Activated naive CD4-positive, alpha-beta T cell treated with anti-CD3 and anti-CD28 coated beads, Interleukin-2, amount 10 ng/mL, durations not matched to agents 7 days and 5 days (primary cell): ENCODE measurements around the gene CATSPERD.

Source experiments
- CTCF ChIA-PET: fragments of 350-600 bp; sonication (Branson Sonifier 250); formaldehyde crosslinking; loops from one replicate; lab custom pipeline; 2021; ENCODE audit warnings: antibody characterized with exemption; lab: Charles Lee
- DNase-seq: peaks from one replicate; pipeline ENCODE4 v3.0.0-alpha.2; 2020
- H3K27ac Mint-ChIP-seq: one replicate; pipeline ENCODE4 v1.8.0; 2021; ENCODE audit warnings: mild to moderate bottlenecking, moderate library complexity, mixed read lengths
- H3K27me3 Mint-ChIP-seq: one replicate; pipeline ENCODE4 v1.8.0; 2021; ENCODE audit warnings: mild to moderate bottlenecking, mixed read lengths
- H3K36me3 Mint-ChIP-seq: one replicate; pipeline ENCODE4 v1.8.0; 2021; ENCODE audit warnings: mixed read lengths
- H3K4me1 Mint-ChIP-seq: one replicate; pipeline ENCODE4 v1.8.0; 2021; ENCODE audit warnings: mixed read lengths
- H3K4me3 Mint-ChIP-seq: one replicate; pipeline ENCODE4 v1.8.0; 2021; ENCODE audit warnings: mild to moderate bottlenecking, moderate library complexity, mixed read lengths
- H3K9me3 Mint-ChIP-seq: one replicate; pipeline ENCODE4 v1.8.0; 2021; ENCODE audit warnings: mixed read lengths

Gene CATSPERD

DNA sequence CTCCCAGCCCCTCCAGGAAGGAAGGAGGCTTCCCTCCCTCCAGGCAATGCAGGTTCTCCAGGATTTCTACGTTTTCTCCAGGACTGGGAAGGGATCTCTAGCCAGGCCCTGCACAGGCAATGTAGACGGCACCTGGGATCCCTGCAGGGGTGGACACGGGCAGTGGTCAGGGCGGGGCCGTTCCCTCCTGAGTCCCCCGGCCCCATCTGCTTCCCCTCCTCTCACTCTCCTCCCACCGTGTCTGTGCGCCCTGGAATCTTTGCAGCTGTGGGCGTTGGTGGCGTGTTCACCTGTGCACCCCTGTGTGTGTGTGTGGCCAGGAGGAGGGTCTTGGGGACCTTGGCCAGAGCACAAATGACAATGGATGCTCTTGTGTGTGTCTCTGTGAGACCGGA, 94.4 kb downstream of the CATSPERD start:
- Mint-ChIP-seq H3K4me3 (no peak overlapping the region), H3K9me3 (no peaks in the 10 kb centered on the region), H3K27me3 (peaks cover 25% of the 10 kb centered on the region), H3K4me1 (no peaks in the 10 kb centered on the region), H3K27ac (no peak overlapping the region), H3K36me3 (no peaks in the 10 kb centered on the region)
- DNase-seq, result no peak
- CTCF ChIA-PET, result no interaction called here

GRCh38 chr19:5817218-5817617, 96.8 kb downstream of the CATSPERD start:
- DNase-seq, result no peak
- Mint-ChIP-seq H3K36me3 (no peaks in the 10 kb centered on the region), H3K27me3 (peaks cover 30% of the 10 kb centered on the region), H3K9me3 (no peaks in the 10 kb centered on the region), H3K4me3 (no peak overlapping the region), H3K4me1 (no peaks in the 10 kb centered on the region), H3K27ac (no peak overlapping the region)
- CTCF ChIA-PET, result no interaction called here

GRCh38 chr19:5818594-5818993, 98.2 kb downstream of the CATSPERD start:
- Mint-ChIP-seq H3K36me3 (no peaks in the 10 kb centered on the region), H3K27me3 (peaks cover 30% of the 10 kb centered on the region), H3K9me3 (no peaks in the 10 kb centered on the region), H3K4me1 (no peaks in the 10 kb centered on the region), H3K4me3 (no peak overlapping the region), H3K27ac (no peak overlapping the region)
- CTCF ChIA-PET, result interaction anchor here (0.6 kb wide), 1 partner anchor 356 kb away, joined by 5 read pairs; no protein-coding TSS in a partner anchor
- DNase-seq, result no peak

GRCh38 chr19:5820785-5821184, 100.3 kb downstream of the CATSPERD start:
- Mint-ChIP-seq H3K27me3 (peaks cover 24% of the 10 kb centered on the region), H3K9me3 (no peaks in the 10 kb centered on the region), H3K4me1 (no peaks in the 10 kb centered on the region), H3K27ac (peak overlapping the region; percentile 29), H3K4me3 (no peak overlapping the region), H3K36me3 (no peaks in the 10 kb centered on the region)
- DNase-seq, result no peak
- CTCF ChIA-PET, result interaction anchor here (1.4 kb wide), 1 partner anchor 17 kb away, joined by 5 read pairs; no protein-coding TSS in a partner anchor

- CTCF ChIA-PET, result interaction anchor here (0.6 to 1.6 kb wide), 3 partner anchors 18 to 683 kb away, joined by 3 to 5 read pairs (median 4); no protein-coding TSS in a partner anchor
- Mint-ChIP-seq H3K36me3 (no peaks in the 10 kb centered on the region), H3K4me3 (no peak overlapping the region), H3K9me3 (no peaks in the 10 kb centered on the region), H3K27ac (no peak overlapping the region), H3K4me1 (peaks cover 3% of the 10 kb centered on the region), H3K27me3 (peaks cover 18% of the 10 kb centered on the region)
- no peak for DNase-seq
Measured at GRCh38 chr19:5821521-5822180, 101.2 kb downstream of the CATSPERD start.

- no peak for DNase-seq
- H3K36me3 Mint-ChIP-seq, result no peaks in the 10 kb centered on the region
- no peaks in the 10 kb centered on the region for H3K9me3 Mint-ChIP-seq
- no peak overlapping the region for H3K27ac Mint-ChIP-seq
- peaks cover 10% of the 10 kb centered on the region for H3K4me1 Mint-ChIP-seq
- peaks cover 12% of the 10 kb centered on the region for H3K27me3 Mint-ChIP-seq
- no peak overlapping the region for H3K4me3 Mint-ChIP-seq
- CTCF ChIA-PET, result interaction anchor here (0.6 to 2.1 kb wide), 3 partner anchors 18 to 683 kb away, joined by 3 to 8 read pairs (median 4); partner anchors contain the start of gene NRTN
Measured at GRCh38 chr19:5822181-5822844, 101.9 kb downstream of the CATSPERD start.

- CTCF ChIA-PET, result interaction anchor here (2.1 kb wide), 1 partner anchor 19 kb away, joined by 8 read pairs; the partner anchor contains the start of gene NRTN
- Mint-ChIP-seq H3K36me3 (peaks cover 2% of the 10 kb centered on the region), H3K27ac (no peak overlapping the region)
Measured at GRCh38 chr19:5823579-5824281, 103.3 kb downstream of the CATSPERD start.

DNA sequence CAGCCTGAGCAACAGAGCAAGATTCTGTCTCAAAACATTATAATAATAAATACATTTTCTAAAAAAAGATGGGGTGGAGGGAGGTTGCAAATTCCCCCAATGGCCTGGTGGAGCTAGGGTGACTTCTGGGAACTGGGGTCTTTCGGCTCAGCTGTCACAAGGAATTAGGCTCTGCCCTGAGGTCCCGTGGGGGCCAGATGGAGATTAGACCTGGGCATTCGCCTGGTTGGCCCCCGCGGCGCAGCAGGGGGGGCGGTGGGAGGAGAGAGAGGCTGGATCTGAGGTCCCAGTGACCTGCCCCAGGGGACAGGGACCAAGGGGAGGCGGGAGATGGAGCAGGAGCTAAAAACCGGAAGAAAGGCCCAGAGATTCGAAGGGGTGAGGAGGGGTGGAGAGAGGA, 104.3 kb downstream of the CATSPERD start:
- peaks cover 2% of the 10 kb centered on the region for H3K36me3 Mint-ChIP-seq
- H3K4me3 Mint-ChIP-seq, result no peak overlapping the region
- peaks cover 15% of the 10 kb centered on the region for H3K4me1 Mint-ChIP-seq
- no peak for DNase-seq
- peaks cover 10% of the 10 kb centered on the region for H3K27me3 Mint-ChIP-seq
- H3K27ac Mint-ChIP-seq, result no peak overlapping the region
- CTCF ChIA-PET, result interaction anchor here (2.1 kb wide), 1 partner anchor 21 kb away, joined by 8 read pairs; the partner anchor contains the start of gene NRTN
- H3K9me3 Mint-ChIP-seq, result no peaks in the 10 kb centered on the region

More at GRCh38 chr19:5823579-5824281, 103.3 kb downstream of the CATSPERD start:
- H3K9me3 Mint-ChIP-seq, result no peaks in the 10 kb centered on the region
- H3K4me1 Mint-ChIP-seq, result peaks cover 14% of the 10 kb centered on the region
- DNase-seq, result no peak
- peaks cover 9% of the 10 kb centered on the region for H3K27me3 Mint-ChIP-seq
- H3K4me3 Mint-ChIP-seq, result no peak overlapping the region

DNA sequence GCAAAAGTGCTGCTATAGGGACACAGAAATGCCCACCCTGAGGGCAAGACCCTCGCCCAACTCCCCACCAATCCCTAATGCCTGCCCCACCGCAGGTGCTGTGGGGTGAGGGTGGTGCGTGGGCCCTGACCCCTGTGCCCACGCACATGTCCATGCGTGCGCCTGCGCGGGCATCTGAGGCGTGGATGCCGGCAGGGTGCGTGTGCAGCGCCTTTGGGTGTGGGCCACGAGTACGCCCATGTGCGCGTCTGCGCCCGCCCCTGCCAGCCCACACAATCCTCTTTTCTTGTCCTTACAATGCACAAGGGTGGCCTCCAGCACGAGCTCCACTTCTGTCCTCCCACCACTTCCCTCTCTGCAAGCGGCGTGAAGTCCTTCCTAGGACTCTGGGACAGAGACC, 104.7 kb downstream of the CATSPERD start:
- DNase-seq, result no peak
- Mint-ChIP-seq H3K27ac (no peak overlapping the region), H3K4me3 (no peak overlapping the region), H3K9me3 (no peaks in the 10 kb centered on the region), H3K27me3 (peaks cover 14% of the 10 kb centered on the region), H3K36me3 (peaks cover 2% of the 10 kb centered on the region), H3K4me1 (peaks cover 17% of the 10 kb centered on the region)
- CTCF ChIA-PET, result no interaction called here

- Mint-ChIP-seq H3K27ac (peak overlapping the region; percentile 90), H3K9me3 (no peaks in the 10 kb centered on the region), H3K27me3 (peaks cover 14% of the 10 kb centered on the region), H3K4me1 (peaks cover 18% of the 10 kb centered on the region), H3K36me3 (peaks cover 2% of the 10 kb centered on the region), H3K4me3 (peak overlapping the region; percentile 99)
- CTCF ChIA-PET, result interaction anchor here (0.7 to 3.1 kb wide), 3 partner anchors 20 to 139 kb away, joined by 3 to 29 read pairs (median 6); partner anchors contain the start of gene NRTN
- peak; percentile 35 for DNase-seq
Measured at GRCh38 chr19:5826531-5827341, 106.3 kb downstream of the CATSPERD start.

GRCh38 chr19:5827342-5827890, 107.0 kb downstream of the CATSPERD start:
- Mint-ChIP-seq H3K9me3 (no peaks in the 10 kb centered on the region), H3K27me3 (peaks cover 20% of the 10 kb centered on the region), H3K36me3 (peaks cover 2% of the 10 kb centered on the region), H3K27ac (peak overlapping the region; percentile 90), H3K4me1 (peaks cover 18% of the 10 kb centered on the region), H3K4me3 (peak overlapping the region; percentile 99)
- CTCF ChIA-PET, result interaction anchor here (0.7 to 3.1 kb wide), 5 partner anchors 12 to 140 kb away, joined by 3 to 29 read pairs (median 4); partner anchors contain the start of genes FUT6 and NRTN
- no peak for DNase-seq

GRCh38 chr19:5827891-5828660, 107.6 kb downstream of the CATSPERD start:
- H3K9me3 Mint-ChIP-seq, result no peaks in the 10 kb centered on the region
- peaks cover 24% of the 10 kb centered on the region for H3K27me3 Mint-ChIP-seq
- peak overlapping the region; percentile 99 for H3K27ac Mint-ChIP-seq
- peaks cover 2% of the 10 kb centered on the region for H3K36me3 Mint-ChIP-seq
- peak; percentile 94 for DNase-seq
- H3K4me1 Mint-ChIP-seq, result peaks cover 18% of the 10 kb centered on the region
- CTCF ChIA-PET, result interaction anchor here (1.0 to 3.1 kb wide), 6 partner anchors 11 to 137 kb away, joined by 4 to 29 read pairs (median 4); partner anchors contain the start of genes FUT6 and NRTN
- peak overlapping the region; percentile 99 for H3K4me3 Mint-ChIP-seq
